ENCODE results near the gene PANK2. TPM values are rescaled to one million over a fixed set of nuclear protein-coding genes. Genes with fewer than 3 reads are reported as not detected.
"Not testable (repeated sequence)": the region's sequence is repeated elsewhere in the genome, so short reads cannot be mapped to it uniquely, and the experiment has no call there.

PANK2 gene
- 10 to 100 TPM; 32.8 to 45.0 (median 39.7) TPM for total RNA-seq

DNA sequence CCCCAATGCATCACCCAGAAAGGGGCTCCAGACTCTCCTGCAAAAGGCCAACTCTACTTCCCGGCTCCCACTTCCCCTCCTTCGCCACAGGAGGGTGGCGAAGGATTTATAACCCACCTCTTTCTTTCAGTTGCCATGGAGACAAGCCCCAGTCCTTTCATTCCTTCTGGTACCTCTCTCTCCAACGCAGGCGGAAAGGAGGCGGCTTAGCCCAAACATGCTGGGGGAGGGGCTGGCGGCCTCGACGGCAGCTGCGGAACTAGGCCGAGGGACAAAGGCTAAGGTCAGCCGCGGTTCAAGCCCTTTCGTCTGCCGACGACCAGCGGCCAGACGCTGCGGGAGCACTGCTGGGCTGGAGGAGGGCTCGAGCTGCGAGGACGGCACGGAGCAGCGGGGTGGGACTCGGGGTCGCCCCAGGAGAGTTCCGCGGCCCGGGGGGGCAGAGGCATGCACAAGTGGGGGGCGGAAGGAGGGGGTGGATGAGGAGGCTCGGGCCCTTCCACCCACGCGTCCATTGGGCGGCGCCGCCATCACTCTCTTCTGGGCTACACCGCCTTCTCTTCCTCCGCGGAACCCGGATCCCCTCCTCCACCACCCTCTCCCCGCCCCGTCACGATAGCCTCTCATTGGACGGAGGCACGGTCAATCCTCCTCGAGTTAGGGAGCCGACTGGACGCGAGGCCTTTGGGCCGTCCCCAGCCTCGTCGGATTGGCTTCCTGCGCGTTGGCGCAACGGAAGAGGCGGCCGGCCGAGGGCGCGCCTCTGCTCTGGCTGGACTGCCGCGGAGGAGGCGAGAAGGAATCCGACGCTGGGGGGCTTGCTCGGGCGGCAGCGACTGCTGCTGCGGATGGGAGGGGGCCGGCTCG lies at the start of gene PANK2:
TSS of gene PANK2 (plus strand) at position 766 of the 867 bp plus-strand sequence.
- ATAC-seq (ENCODE audit: low FRiP score), result peak; percentile 98
- TF ChIP-seq CTCF (IDR thresholded peaks at IDR 0.05), result peak in 1 of 3 donors; percentile 3

DNA sequence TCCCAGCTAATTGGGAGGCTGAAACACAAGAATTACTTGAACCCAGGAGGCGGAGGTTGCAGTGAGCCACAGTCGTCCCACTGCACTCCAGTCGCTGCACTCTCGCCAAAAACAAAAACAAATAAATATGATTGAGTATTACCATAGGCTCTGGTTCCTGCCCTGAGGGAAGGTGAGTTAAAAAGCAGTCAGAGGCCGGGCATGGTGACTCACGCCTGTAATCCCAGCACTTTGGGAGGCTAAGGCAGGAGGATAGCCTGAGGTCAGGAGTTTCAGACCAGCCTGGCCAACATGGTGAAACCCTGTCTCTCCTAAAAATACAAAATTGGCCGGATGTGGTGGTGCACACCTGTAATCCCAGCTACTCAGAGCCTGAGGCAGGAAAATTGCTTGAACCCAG lies 49.0 kb upstream of the PANK2 start:
- DNase-seq (ENCODE audit: low spot score); ATAC-seq (ENCODE audit: low FRiP score): not testable (repeated sequence)

More for the DNA sequence above, at the start of gene PANK2:
- DNase-seq (ENCODE audit: low spot score), result peak; percentile 98

GRCh38 chr20:3842348-3842930 lies 46.7 kb upstream of the PANK2 start:
- ATAC-seq (ENCODE audit: low FRiP score) (no peak), DNase-seq (ENCODE audit: low spot score) (no peak)
- no peak for TF ChIP-seq CTCF (IDR thresholded peaks at IDR 0.05)

GRCh38 chr20:3843490-3843889 lies 45.7 kb upstream of the PANK2 start:
- DNase-seq (ENCODE audit: low spot score), result no peak
- no peak for ATAC-seq (ENCODE audit: low FRiP score)
- no peak for TF ChIP-seq CTCF (IDR thresholded peaks at IDR 0.05)

DNA sequence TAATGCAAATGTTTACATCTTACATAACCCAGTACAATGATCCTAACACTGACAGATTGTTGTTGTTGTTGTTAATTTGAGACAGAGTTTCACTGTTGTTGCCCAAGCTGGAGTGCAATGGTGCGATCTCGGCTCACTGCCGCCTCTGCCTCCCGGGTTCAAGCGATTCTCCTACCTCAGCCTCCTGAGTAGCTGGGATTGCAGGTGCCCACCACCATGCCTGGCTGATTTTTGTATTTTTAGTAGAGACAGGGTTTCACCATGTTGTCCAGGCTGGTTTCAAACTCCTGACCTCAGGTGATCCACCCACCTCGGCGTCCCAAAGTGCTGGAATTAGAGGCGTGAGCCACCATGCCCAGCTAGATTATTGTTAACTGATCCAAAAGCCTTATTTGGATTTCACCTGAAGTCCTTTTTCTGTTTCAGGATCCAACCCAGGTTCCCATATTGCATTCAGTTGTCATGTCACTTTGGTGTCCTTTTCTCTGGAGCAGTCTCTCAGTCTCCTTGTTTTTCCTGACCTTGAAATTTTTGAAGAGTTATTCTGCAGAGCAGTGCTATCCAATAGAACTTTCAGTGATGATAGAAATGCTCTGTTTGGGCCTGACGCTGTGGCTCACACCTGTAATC lies 45.1 kb upstream of the PANK2 start:
- DNase-seq (ENCODE audit: low spot score); ATAC-seq (ENCODE audit: low FRiP score): not testable (repeated sequence)

GRCh38 chr20:3846378-3846739 lies 42.8 kb upstream of the PANK2 start:
- DNase-seq (ENCODE audit: low spot score) (no peak), ATAC-seq (ENCODE audit: low FRiP score) (no peak)
- TF ChIP-seq CTCF (IDR thresholded peaks at IDR 0.05), result no peak

GRCh38 chr20:3846740-3847428 lies 42.3 kb upstream of the PANK2 start, which contains the start of gene MAVS:
TSS of gene MAVS (plus strand) at chr20:3846834. CDS start at chr20:3854625, 7,791 bp downstream.
- peak; percentile 60 for DNase-seq (ENCODE audit: low spot score)

More at GRCh38 chr20:3846740-3847428, 42.3 kb upstream of the PANK2 start, which contains the start of gene MAVS:
- no peak for TF ChIP-seq CTCF (IDR thresholded peaks at IDR 0.05)
- peak; percentile 95 for ATAC-seq (ENCODE audit: low FRiP score)
